ENCODE measurements around the gene DHRS13. TPM values are rescaled to one million over a fixed set of nuclear protein-coding genes. Genes with fewer than 3 reads are reported as not detected.

The DHRS13 gene
- total RNA-seq, 4 donors from 2014 or later = 0.26 to 17.4 (median 13.6) TPM

DNA sequence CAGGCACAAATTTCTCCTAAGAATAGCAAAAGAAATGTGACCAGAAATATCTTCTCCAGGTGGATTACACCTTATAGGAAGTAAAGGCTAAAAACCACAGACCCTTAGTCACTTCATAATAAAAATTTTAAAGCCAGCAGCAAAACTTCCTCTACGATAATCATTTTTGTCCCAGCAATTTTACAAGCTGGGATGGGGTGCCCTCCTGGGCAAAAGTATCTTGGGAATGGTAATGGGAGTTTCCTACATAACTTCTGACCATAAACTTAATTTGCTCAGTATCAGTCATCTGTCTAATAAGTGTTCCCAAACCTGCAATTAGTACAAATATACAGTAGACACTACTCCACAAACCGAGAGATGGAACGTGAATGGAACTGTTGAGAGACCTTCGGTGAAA lies 45.5 kb upstream of the DHRS13 start:
- H3K4me1 ChIP-seq = peaks cover 0 to 3% of the 10 kb centered on the region in 2 donors
- H3K27ac ChIP-seq = peak overlapping the region; percentile 92 to 93
- no peaks in the 10 kb centered on the region for H3K27me3 ChIP-seq
- H3K4me3 ChIP-seq = peak overlapping the region; percentile 86 to 92
- DNase-seq = no peak
- intact Hi-C loops (cut with DNase I; ENCODE audit: low total_unique reads) = no loop called here
- TF ChIP-seq POLR2A (IDR thresholded peaks at IDR 0.05) (no peak), CTCF (IDR thresholded peaks at IDR 0.05) (no peak)
- H3K9me3 ChIP-seq = no peaks in the 10 kb centered on the region
- no peaks in the 10 kb centered on the region for H3K36me3 ChIP-seq

DNA sequence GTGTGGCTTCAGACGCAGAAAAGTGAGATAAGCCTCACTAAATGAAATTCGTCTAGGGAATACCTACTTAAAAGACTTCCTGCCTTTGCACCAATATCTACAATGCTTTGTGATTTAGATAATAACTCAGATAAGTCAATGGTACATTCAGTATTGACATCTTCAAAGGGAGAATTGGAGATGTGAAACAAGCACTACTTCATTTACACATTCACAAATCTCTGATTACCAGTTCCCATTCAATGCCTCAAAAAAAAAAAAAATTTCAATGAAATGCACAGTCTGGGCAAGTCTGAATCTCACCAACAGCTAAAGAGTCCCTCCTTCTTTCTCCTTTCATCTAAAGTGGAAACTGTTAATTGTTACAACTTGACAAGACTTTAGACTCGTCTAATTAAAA lies 44.8 kb upstream of the DHRS13 start:
- Histone ChIP-seq H3K9me3 (no peaks in the 10 kb centered on the region), H3K4me3 (no peak overlapping the region), H3K27ac (peak overlapping the region in 1 of 2 donors; percentile 93), H3K27me3 (no peaks in the 10 kb centered on the region), H3K36me3 (no peaks in the 10 kb centered on the region), H3K4me1 (peaks cover 0 to 3% of the 10 kb centered on the region in 2 donors)
- TF ChIP-seq POLR2A (IDR thresholded peaks at IDR 0.05) = no peak
- TF ChIP-seq CTCF (IDR thresholded peaks at IDR 0.05) = no peak
- no peak for DNase-seq
- intact Hi-C loops (cut with DNase I; ENCODE audit: low total_unique reads) = no loop called here

GRCh38 chr17:28946239-28946638 lies 43.4 kb upstream of the DHRS13 start:
- Histone ChIP-seq H3K36me3 (no peaks in the 10 kb centered on the region), H3K4me3 (no peak overlapping the region), H3K9me3 (no peaks in the 10 kb centered on the region), H3K27ac (peak overlapping the region; percentile 22 to 34), H3K27me3 (no peaks in the 10 kb centered on the region), H3K4me1 (peaks cover 4 to 8% of the 10 kb centered on the region in 2 donors)
- intact Hi-C loops (cut with DNase I; ENCODE audit: low total_unique reads) = no loop called here
- no peak for DNase-seq
- TF ChIP-seq POLR2A (IDR thresholded peaks at IDR 0.05) (no peak), CTCF (IDR thresholded peaks at IDR 0.05) (no peak)

GRCh38 chr17:28944862-28945741 lies 42.2 kb upstream of the DHRS13 start:
- TF ChIP-seq POLR2A (IDR thresholded peaks at IDR 0.05) (no peak), CTCF (IDR thresholded peaks at IDR 0.05) (no peak)
- no peaks in the 10 kb centered on the region for H3K9me3 ChIP-seq
- no peak for DNase-seq
- H3K36me3 ChIP-seq = no peaks in the 10 kb centered on the region
- H3K27me3 ChIP-seq = no peaks in the 10 kb centered on the region
- intact Hi-C loops (cut with DNase I; ENCODE audit: low total_unique reads) = no loop called here
- H3K27ac ChIP-seq = peak overlapping the region in 1 of 2 donors; percentile 22
- peaks cover 4 to 13% of the 10 kb centered on the region in 2 donors for H3K4me1 ChIP-seq
- H3K4me3 ChIP-seq = no peak overlapping the region

DNA sequence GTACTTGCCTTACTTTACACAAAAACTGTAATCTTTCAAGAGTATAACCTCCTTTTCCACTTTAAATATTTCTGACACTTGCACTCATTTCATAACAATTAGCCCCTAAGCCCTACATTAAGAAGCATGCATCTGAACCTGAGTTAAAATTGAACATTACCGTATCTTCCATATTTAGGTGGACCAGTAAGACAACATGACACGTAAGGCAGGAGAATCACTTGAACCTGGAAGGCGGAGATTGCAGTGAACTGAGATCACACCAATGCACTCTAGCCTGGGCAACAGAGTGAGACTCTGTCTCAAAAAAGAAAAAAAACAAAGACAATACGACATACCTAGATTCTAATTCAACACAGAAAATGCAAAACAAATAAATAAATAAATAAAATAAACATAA lies 41.5 kb upstream of the DHRS13 start:
- Histone ChIP-seq H3K9me3 (no peaks in the 10 kb centered on the region), H3K27me3 (no peaks in the 10 kb centered on the region), H3K4me3 (no peak overlapping the region), H3K4me1 (peaks cover 8 to 13% of the 10 kb centered on the region in 2 donors), H3K27ac (no peak overlapping the region), H3K36me3 (no peaks in the 10 kb centered on the region)
- DNase-seq = no peak
- intact Hi-C loops (cut with DNase I; ENCODE audit: low total_unique reads) = no loop called here
- no peak for TF ChIP-seq CTCF (IDR thresholded peaks at IDR 0.05)
- TF ChIP-seq POLR2A (IDR thresholded peaks at IDR 0.05) = no peak
